B cell (primary cell): ENCODE measurements around the gene ADK. TPM values are rescaled to one million over a fixed set of nuclear protein-coding genes. Genes with fewer than 3 reads are reported as not detected.

Source experiments
- ATAC-seq: fragments of 200-7000 bp; cut with Tn5 transposase; one replicate; pipeline ENCODE4 v1.10.0; 2021; ENCODE audit warnings: low read depth, mild to moderate bottlenecking, moderate number of reproducible peaks, moderate library complexity
- CTCF ChIA-PET: fragments of 350-600 bp; sonication (Branson Sonifier 250); formaldehyde crosslinking; loops from one replicate; lab custom pipeline; 2021; ENCODE audit warnings: antibody characterized with exemption, inconsistent platforms; lab: Charles Lee
- POLR2A ChIA-PET: fragments of 350-600 bp; sonication (Branson Sonifier 250); formaldehyde crosslinking; loops from one replicate; lab custom pipeline; 2021; ENCODE audit warnings: antibody characterized with exemption; lab: Charles Lee
- DNase-seq: peaks from one replicate; pipeline ENCODE4 v3.0.0; 2013
- H2AFZ ChIP-seq: 2 replicates; pipeline ENCODE4 v1.6.1; 2012; ENCODE audit warnings: mild to moderate bottlenecking, low read depth, low read length; ENCODE audit not compliant: insufficient read depth, poor library complexity, severe bottlenecking
- H3K27ac ChIP-seq, 2 donors: 1 replicate in 1 of 2; 2 replicates in 1 of 2; pipeline ENCODE4 v1.5.1; 2012 to 2013; ENCODE audit warnings: low read length in 2 of 2, mild to moderate bottlenecking in 2 of 2, moderate library complexity in 1 of 2
- H3K27me3 ChIP-seq, 4 experiments: fragments of 200-600 bp in 1 of 4; sonication (generic) in 1 of 4; replicated peaks in 1 of 4; 1 replicate in 2 of 4; 2 replicates in 2 of 4; pipeline versions ENCODE4 v1.6.1 to v1.7.0; 2013 to 2016; ENCODE audit warnings: low read length in 3 of 4, mild to moderate bottlenecking in 2 of 4, mixed read lengths in 1 of 4, moderate library complexity in 1 of 4; ENCODE audit not compliant: insufficient read depth in 4 of 4, control insufficient read depth in 3 of 4; ENCODE audit errors: control extremely low read depth in 1 of 4
- H3K36me3 ChIP-seq, 2 experiments: replicated peaks in 1 of 2; 1 replicate in 1 of 2; 2 replicates in 1 of 2; pipeline versions ENCODE4 v1.6.1 to v1.7.1; 2013; ENCODE audit warnings: low read length in 1 of 2; ENCODE audit not compliant: insufficient read depth in 2 of 2, control insufficient read depth in 1 of 2; ENCODE audit errors: control extremely low read depth in 1 of 2, extremely low read depth in 1 of 2
- H3K4me1 ChIP-seq, 2 donors: fragments of 200-600 bp in 1 of 2; sonication (generic) in 1 of 2; 1 replicate in 1 of 2; 2 replicates in 1 of 2; pipeline versions ENCODE4 v1.5.1 to v1.6.1; 2013 to 2017; ENCODE audit warnings: low read length in 2 of 2; ENCODE audit not compliant: control insufficient read depth in 2 of 2, insufficient read depth in 2 of 2
- H3K4me2 ChIP-seq: replicated peaks from 2 replicates; pipeline ENCODE3; 2012; ENCODE audit warnings: mild to moderate bottlenecking, low read depth, low read length; ENCODE audit not compliant: poor library complexity, severe bottlenecking
- H3K4me3 ChIP-seq, 5 experiments: fragments of 200-600 bp in 1 of 5; sonication (generic) in 1 of 5; 1 replicate in 3 of 5; 2 replicates in 2 of 5; pipeline versions ENCODE4 v1.5.1 to v1.7.0; 2011 to 2016; ENCODE audit warnings: low read length in 4 of 5, mild to moderate bottlenecking in 4 of 5, low read depth in 2 of 5, control low read depth in 1 of 5, moderate library complexity in 1 of 5; ENCODE audit not compliant: insufficient read depth in 1 of 5; ENCODE audit errors: control extremely low read depth in 1 of 5, extremely low read depth in 1 of 5
- H3K79me2 ChIP-seq: fragments of 200-600 bp; sonication (generic); one replicate; pipeline ENCODE4 v1.6.0; 2016; ENCODE audit warnings: low read length; ENCODE audit not compliant: control insufficient read depth, insufficient read depth
- H3K9ac ChIP-seq: fragments of 200-600 bp; sonication (generic); 2 replicates; pipeline ENCODE4 v1.6.1; 2017; ENCODE audit warnings: mild to moderate bottlenecking, low read length, moderate library complexity
- H3K9me3 ChIP-seq, 3 donors: one replicate each; pipeline versions ENCODE4 v1.6.1 to v1.7.1; 2013; ENCODE audit warnings: low read length in 2 of 3; ENCODE audit not compliant: control insufficient read depth in 2 of 3, insufficient read depth in 1 of 3; ENCODE audit errors: control extremely low read depth in 1 of 3
- H4K20me1 ChIP-seq: 2 replicates; pipeline ENCODE4 v1.6.0; 2012; ENCODE audit warnings: mild to moderate bottlenecking, low read length; ENCODE audit not compliant: insufficient read depth, control insufficient read depth, poor library complexity, severe bottlenecking
- H3K27ac Mint-ChIP-seq: one replicate; pipeline ENCODE4 v1.8.0; 2021; ENCODE audit warnings: mixed read lengths
- H3K27me3 Mint-ChIP-seq: one replicate; pipeline ENCODE4 v1.8.0; 2021; ENCODE audit warnings: mixed read lengths
- H3K4me1 Mint-ChIP-seq: one replicate; pipeline ENCODE4 v1.8.0; 2021; ENCODE audit warnings: mixed read lengths
- H3K4me3 Mint-ChIP-seq: one replicate; pipeline ENCODE4 v1.8.0; 2021; ENCODE audit warnings: mixed read lengths
- H3K9me3 Mint-ChIP-seq: one replicate; pipeline ENCODE4 v1.8.0; 2022; ENCODE audit warnings: mixed read lengths; ENCODE audit not compliant: insufficient read depth
- CTCF ChIP-seq: fragments of 200-600 bp; IDR thresholded peaks from one replicate; pipeline ENCODE4 v1.8.0; 2022; ENCODE audit warnings: antibody characterized with exemption, mild to moderate bottlenecking
- EZH2 ChIP-seq: IDR thresholded peaks from 2 replicates; pipeline ENCODE4 v1.6.1; 2012; ENCODE audit warnings: borderline replicate concordance, low read depth, mild to moderate bottlenecking, moderate library complexity, low read length; ENCODE audit not compliant: insufficient read depth, poor library complexity, severe bottlenecking
- WGBS: methylation state at CpG from one replicate; pipeline ENCODE4 v1.1.5; 2013; ENCODE audit warnings: missing lambda C conversion rate; ENCODE audit not compliant: insufficient coverage; 5-methylcytosine and 5-hydroxymethylcytosine counted together
- intact Hi-C: fragments of 100-400 bp; cut with micrococcal nuclease; formaldehyde crosslinking; loops from one replicate; pipeline ENCODE4 v1.10.0; 2022
- polyA plus RNA-seq: library from polyadenylated mRNA; depleted of rRNA; stranded (reverse); fragments of >200 nt; gene quantifications from 2 replicates; pipeline ENCODE4 v1.2.3, GENCODE V29; 2012
- total RNA-seq, 2 donors: library from RNA; stranded (reverse); fragments of 120-200 nt in 1 of 2; gene quantifications; 1 replicate in 1 of 2; 2 replicates in 1 of 2; pipeline versions ENCODE4 v1.2.3 to v1.2.4, GENCODE V29; 2013 to 2022

ADK gene
- total and polyA plus RNA-seq, 2 donors (not counting 1 experiment from before 2014, with no cell fraction given) = 37.2 to 52.6 TPM

GRCh38 chr10:74542077-74542476 is 391.1 kb downstream of the ADK start:
- Histone ChIP-seq H3K79me2 (no peaks in the 10 kb centered on the region), H2AFZ (no peak overlapping the region), H3K27ac (no peak overlapping the region), H3K36me3 (no peaks in the 10 kb centered on the region), H3K4me3 (no peak overlapping the region), H3K4me1 (no peaks in the 10 kb centered on the region), H3K4me2 (no peak overlapping the region), H3K9me3 (no peaks in the 10 kb centered on the region), H3K9ac (no peak overlapping the region), H3K27me3 (no peaks in the 10 kb centered on the region), H4K20me1 (no peaks in the 10 kb centered on the region)
- no peak for ATAC-seq
- Mint-ChIP-seq H3K9me3 (no peaks in the 10 kb centered on the region), H3K27ac (no peak overlapping the region), H3K27me3 (no peaks in the 10 kb centered on the region), H3K4me3 (no peak overlapping the region), H3K4me1 (peaks cover 1% of the 10 kb centered on the region)
- TF ChIP-seq EZH2 (no peak), CTCF (no peak)
- ChIA-PET POLR2A (interaction anchor here (0.6 kb wide), 1 partner anchor 10 kb away, joined by 6 read pairs; no protein-coding TSS in a partner anchor), CTCF (no interaction called here)
- 100% methylated on average over 2 of the region's 2 CpGs for WGBS
- intact Hi-C loops = no loop called here
- no peak for DNase-seq

GRCh38 chr10:74543276-74543675 is 392.3 kb downstream of the ADK start:
- Histone ChIP-seq H3K4me1 (no peaks in the 10 kb centered on the region), H3K36me3 (no peaks in the 10 kb centered on the region), H2AFZ (no peak overlapping the region), H3K9me3 (no peaks in the 10 kb centered on the region), H3K79me2 (no peaks in the 10 kb centered on the region), H3K4me2 (no peak overlapping the region), H3K9ac (no peak overlapping the region), H3K4me3 (no peak overlapping the region), H4K20me1 (no peaks in the 10 kb centered on the region), H3K27me3 (no peaks in the 10 kb centered on the region), H3K27ac (no peak overlapping the region)
- Mint-ChIP-seq H3K27ac (no peak overlapping the region), H3K9me3 (no peaks in the 10 kb centered on the region), H3K4me3 (no peak overlapping the region), H3K4me1 (peaks cover 1% of the 10 kb centered on the region), H3K27me3 (no peaks in the 10 kb centered on the region)
- WGBS = no CpG with 5 or more reads among the region's 1 CpG
- ChIA-PET POLR2A (no interaction called here), CTCF (no interaction called here)
- TF ChIP-seq CTCF (no peak), EZH2 (no peak)
- ATAC-seq (no peak), DNase-seq (no peak)
- intact Hi-C loops = no loop called here
